ENCODE results near the gene HRH1. TPM values are rescaled to one million over a fixed set of nuclear protein-coding genes. Genes with fewer than 3 reads are reported as not detected.

HRH1 gene
- total RNA-seq, 2 donors from 2014 or later = 0.50 to 5.9 TPM

DNA sequence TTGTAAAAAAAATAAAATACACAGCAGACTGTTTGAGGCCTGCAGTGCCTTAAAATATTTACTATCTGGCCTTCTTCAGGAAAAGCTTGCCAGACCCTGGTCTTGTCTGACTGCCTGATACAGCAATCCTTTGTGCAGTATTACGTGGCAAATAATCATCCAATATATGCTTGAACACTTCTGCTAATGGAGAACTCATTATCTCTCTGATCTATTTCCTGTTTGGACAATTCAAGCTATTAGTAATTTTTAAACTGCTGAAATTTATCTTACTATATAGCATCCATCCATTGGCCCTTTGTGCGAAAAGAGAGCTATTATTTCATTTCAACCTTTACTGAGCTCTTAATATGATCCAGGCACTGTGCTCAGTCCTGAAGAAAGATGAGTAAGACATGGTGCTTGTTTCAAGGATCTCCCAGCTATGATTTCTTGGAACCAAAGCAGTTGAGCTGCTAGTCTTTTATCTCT lies 133.8 kb downstream of the HRH1 start:
- Histone ChIP-seq H3K36me3 (no peaks in the 10 kb centered on the region), H3K4me3 (no peak overlapping the region), H3K27me3 (replicated peaks; ENCODE audit: insufficient read depth) (no peaks in the 10 kb centered on the region), H3K9me3 (no peaks in the 10 kb centered on the region), H3K27ac (peak overlapping the region in 1 of 2 donors; percentile 23), H3K4me1 (replicated peaks) (peaks cover 9% of the 10 kb centered on the region)
- peak; percentile 12 for DNase-seq (ENCODE audit: low spot score)
- TF ChIP-seq, protein P1, sequence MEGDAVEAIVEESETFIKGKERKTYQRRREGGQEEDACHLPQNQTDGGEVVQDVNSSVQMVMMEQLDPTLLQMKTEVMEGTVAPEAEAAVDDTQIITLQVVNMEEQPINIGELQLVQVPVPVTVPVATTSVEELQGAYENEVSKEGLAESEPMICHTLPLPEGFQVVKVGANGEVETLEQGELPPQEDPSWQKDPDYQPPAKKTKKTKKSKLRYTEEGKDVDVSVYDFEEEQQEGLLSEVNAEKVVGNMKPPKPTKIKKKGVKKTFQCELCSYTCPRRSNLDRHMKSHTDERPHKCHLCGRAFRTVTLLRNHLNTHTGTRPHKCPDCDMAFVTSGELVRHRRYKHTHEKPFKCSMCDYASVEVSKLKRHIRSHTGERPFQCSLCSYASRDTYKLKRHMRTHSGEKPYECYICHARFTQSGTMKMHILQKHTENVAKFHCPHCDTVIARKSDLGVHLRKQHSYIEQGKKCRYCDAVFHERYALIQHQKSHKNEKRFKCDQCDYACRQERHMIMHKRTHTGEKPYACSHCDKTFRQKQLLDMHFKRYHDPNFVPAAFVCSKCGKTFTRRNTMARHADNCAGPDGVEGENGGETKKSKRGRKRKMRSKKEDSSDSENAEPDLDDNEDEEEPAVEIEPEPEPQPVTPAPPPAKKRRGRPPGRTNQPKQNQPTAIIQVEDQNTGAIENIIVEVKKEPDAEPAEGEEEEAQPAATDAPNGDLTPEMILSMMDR (IDR thresholded peaks at IDR 0.05) = no peak
- TF ChIP-seq POLR2AphosphoS5 (IDR thresholded peaks at IDR 0.05) (peak; percentile 9), POLR2A (IDR thresholded peaks at IDR 0.05) (no peak)
- WGBS = 39% methylated on average over 2 of the region's 2 CpGs
- intact Hi-C loops (cut with DNase I) = no loop called here

DNA sequence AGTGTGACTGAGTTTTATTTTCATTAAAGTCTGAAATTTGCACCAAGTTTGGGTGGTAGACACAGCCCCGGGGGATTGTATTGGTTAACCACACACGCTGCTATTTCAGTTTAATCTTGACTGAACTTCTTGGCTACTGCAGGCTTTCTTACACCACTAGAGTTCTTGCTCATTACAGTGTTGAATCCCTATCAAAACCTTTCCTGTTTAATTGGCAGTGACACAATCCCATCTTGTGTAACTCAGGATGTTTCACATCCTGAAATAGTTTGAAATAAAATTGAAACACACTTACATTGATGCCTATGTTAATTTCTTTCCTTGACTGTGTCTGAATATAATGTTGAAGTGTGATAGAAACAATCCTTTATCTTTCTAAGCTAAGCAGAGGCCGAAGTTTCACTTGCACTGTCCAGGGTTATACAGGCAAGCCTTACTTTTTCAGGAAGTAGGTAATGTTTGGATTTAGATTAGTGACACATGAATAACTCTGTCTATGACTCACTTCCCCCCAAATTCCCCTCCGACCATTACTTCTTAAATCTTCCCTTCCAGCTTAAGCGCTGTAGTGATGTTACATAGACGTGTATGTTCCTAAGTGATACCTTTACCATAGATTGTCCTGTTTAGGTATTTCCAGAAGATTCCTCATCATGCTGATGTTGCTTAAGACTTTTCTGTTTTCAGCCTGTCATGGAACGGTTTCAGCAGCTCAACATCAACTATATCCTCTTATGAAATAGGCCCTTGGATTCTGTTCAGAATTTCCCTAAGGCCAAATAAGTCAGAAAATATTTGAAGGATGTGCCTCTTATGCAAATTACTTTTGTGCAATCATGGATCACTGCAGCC lies 134.7 kb downstream of the HRH1 start:
- Histone ChIP-seq H3K27me3 (replicated peaks; ENCODE audit: insufficient read depth) (no peaks in the 10 kb centered on the region), H3K4me1 (replicated peaks) (peaks cover 9% of the 10 kb centered on the region), H3K36me3 (no peaks in the 10 kb centered on the region), H3K4me3 (no peak overlapping the region), H3K27ac (peak overlapping the region in 1 of 2 donors; percentile 22), H3K9me3 (no peaks in the 10 kb centered on the region)
- DNase-seq (ENCODE audit: low spot score) = no peak
- intact Hi-C loops (cut with DNase I) = no loop called here
- TF ChIP-seq POLR2A (IDR thresholded peaks at IDR 0.05) = no peak
- 66% methylated on average over 7 of the region's 7 CpGs for WGBS

DNA sequence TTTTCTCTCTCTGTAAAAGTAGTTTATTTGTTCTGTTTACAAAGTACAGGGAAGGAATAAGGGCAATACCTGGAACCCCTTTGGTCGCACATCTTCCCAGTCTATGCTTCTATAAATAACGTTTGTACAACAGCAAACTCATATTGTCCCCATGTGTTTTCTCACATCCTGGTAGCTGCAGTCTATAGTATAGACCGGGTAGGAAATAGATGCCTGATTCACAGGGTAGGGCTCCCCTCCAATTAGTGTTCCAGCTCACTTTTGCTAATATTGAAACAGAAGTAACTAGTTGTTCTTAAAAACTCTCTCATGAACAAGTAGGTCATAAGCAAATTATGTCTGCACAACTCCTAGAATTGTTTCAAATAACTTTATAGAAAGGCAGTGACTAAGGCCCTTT lies 135.6 kb downstream of the HRH1 start:
- DNase-seq (ENCODE audit: low spot score) = no peak
- no peaks in the 10 kb centered on the region for H3K9me3 ChIP-seq
- intact Hi-C loops (cut with DNase I) = no loop called here
- TF ChIP-seq POLR2A (IDR thresholded peaks at IDR 0.05) (no peak), POLR2AphosphoS5 (IDR thresholded peaks at IDR 0.05) (no peak)
- TF ChIP-seq, protein P1 (IDR thresholded peaks at IDR 0.05) = no peak
- H3K27me3 ChIP-seq (replicated peaks; ENCODE audit: insufficient read depth) = no peaks in the 10 kb centered on the region
- H3K4me3 ChIP-seq = no peak overlapping the region
- no peaks in the 10 kb centered on the region for H3K36me3 ChIP-seq
- WGBS = 72% methylated on average over 3 of the region's 3 CpGs
- peaks cover 9% of the 10 kb centered on the region for H3K4me1 ChIP-seq (replicated peaks)
- no peak overlapping the region for H3K27ac ChIP-seq

DNA sequence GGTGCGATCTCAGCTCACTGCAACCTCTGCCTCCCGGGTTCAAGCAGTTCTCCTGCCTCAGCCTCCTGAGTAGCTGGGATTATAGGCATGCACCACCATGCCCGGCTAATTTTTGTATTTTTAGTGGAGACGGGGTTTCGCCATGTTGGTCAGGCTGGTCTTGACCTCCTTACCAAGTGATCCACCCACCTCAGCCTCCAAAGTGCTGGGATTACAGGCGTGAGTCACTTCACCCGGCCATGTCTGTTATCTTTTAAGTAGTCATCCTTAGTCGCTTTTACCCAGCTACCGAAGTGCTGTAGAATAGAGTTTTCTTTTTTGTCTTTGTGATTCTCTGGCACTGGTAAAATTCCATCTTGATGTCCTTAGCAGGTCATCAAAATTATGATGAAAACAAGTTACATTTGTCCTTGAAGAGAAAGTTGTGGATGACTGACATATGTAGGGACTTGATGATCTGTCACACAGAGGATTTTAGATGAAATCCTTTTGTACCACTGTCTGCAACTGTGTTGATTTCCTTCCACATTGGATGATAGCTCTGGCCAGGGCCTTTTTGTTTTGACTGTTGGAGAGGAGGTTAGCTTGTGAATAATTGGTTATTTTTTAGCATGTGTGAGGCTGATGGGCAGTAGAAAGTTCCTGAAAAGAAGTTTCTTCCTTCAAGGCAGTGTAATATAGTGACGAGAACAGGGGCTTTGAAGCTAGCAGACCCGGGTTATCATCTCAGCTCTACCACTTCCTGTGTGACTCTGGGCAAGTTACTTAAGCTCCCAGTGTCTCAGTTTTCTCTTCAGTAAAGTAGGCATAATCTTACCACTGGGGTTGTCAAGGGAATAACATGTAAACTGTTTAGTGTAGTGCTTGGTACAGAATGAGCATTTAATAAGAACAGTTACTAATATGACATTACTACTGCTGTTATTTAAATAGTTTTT lies 136.7 kb downstream of the HRH1 start:
- Histone ChIP-seq H3K4me3 (no peak overlapping the region), H3K4me1 (replicated peaks) (peaks cover 9% of the 10 kb centered on the region), H3K36me3 (no peaks in the 10 kb centered on the region), H3K9me3 (no peaks in the 10 kb centered on the region), H3K27me3 (replicated peaks; ENCODE audit: insufficient read depth) (no peaks in the 10 kb centered on the region), H3K27ac (no peak overlapping the region)
- WGBS = 94% methylated on average over 11 of the region's 11 CpGs
- TF ChIP-seq, protein P1 (IDR thresholded peaks at IDR 0.05) = no peak
- TF ChIP-seq POLR2A (IDR thresholded peaks at IDR 0.05) (no peak), POLR2AphosphoS5 (IDR thresholded peaks at IDR 0.05) (no peak)
- DNase-seq (ENCODE audit: low spot score) = no peak
- intact Hi-C loops (cut with DNase I) = no loop called here

DNA sequence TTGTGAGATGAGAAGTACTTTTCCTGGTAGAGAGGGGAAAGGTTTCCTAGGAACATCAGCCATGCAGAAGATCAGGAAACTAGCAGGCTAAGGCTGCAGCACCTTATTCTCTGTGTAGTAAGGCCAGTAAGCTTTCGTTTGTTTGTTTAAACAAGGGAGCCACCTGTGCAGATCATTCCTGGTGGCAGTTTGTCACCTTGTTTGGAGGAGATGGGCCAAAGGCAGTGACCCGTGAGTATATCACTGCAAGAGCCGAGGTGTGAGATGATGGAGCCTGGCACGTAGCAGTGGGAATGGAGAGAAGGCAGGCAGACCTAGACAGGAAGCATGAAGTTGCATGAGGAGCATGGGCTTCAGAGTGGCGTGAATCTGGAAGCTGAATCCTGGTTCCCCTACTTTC lies 137.5 kb downstream of the HRH1 start:
- Histone ChIP-seq H3K27me3 (replicated peaks; ENCODE audit: insufficient read depth) (no peaks in the 10 kb centered on the region), H3K27ac (no peak overlapping the region), H3K36me3 (no peaks in the 10 kb centered on the region), H3K4me3 (no peak overlapping the region), H3K4me1 (replicated peaks) (peaks cover 9% of the 10 kb centered on the region), H3K9me3 (no peaks in the 10 kb centered on the region)
- WGBS = 80% methylated on average over 5 of the region's 5 CpGs
- intact Hi-C loops (cut with DNase I) = no loop called here
- TF ChIP-seq, protein P1 (IDR thresholded peaks at IDR 0.05) = no peak
- TF ChIP-seq POLR2A (IDR thresholded peaks at IDR 0.05) = no peak
- no peak for TF ChIP-seq POLR2AphosphoS5 (IDR thresholded peaks at IDR 0.05)
- DNase-seq (ENCODE audit: low spot score) = no peak

Data from prostate gland (tissue), 2 donors.